CD4-positive, alpha-beta T cell treated with Interleukin-6 for 4 hours (primary cell): Measurements from ENCODE around the gene KCNJ15.
A peak's percentile ranks its signal among the peaks of the same experiment; 100 is the strongest.

Experiments
- DNase-seq: peaks from one replicate; pipeline ENCODE4 v3.0.0-alpha.2; 2020; ENCODE audit warnings: mixed read lengths

The KCNJ15 gene

GRCh38 chr21:38299671-38300070 is 42.9 kb downstream of the KCNJ15 start:
- no peak for DNase-seq

GRCh38 chr21:38300141-38300578 is 43.4 kb downstream of the KCNJ15 start:
- DNase-seq = peak; percentile 34

GRCh38 chr21:38301321-38302214 is 44.8 kb downstream of the KCNJ15 start:
- no peak for DNase-seq

DNA sequence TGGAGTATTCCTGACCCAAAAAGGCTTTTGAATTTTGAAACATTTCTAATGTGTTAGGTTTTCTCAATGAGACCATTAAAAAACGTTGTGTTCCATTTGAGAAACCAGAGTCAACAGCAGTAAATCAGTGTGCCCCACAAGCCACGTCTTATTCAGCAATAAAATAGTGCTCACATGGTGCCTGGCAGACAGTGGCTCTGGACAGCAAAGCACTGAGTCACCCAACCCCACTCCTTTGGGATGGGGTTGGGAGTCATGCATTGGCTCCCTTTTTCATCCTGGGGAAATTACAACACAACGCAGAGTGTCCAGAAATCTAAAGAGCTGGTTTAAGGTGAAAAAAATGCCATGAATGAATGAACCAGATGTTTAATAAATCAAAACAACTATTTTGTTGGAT is 46.5 kb downstream of the KCNJ15 start:
- no peak for DNase-seq

DNA sequence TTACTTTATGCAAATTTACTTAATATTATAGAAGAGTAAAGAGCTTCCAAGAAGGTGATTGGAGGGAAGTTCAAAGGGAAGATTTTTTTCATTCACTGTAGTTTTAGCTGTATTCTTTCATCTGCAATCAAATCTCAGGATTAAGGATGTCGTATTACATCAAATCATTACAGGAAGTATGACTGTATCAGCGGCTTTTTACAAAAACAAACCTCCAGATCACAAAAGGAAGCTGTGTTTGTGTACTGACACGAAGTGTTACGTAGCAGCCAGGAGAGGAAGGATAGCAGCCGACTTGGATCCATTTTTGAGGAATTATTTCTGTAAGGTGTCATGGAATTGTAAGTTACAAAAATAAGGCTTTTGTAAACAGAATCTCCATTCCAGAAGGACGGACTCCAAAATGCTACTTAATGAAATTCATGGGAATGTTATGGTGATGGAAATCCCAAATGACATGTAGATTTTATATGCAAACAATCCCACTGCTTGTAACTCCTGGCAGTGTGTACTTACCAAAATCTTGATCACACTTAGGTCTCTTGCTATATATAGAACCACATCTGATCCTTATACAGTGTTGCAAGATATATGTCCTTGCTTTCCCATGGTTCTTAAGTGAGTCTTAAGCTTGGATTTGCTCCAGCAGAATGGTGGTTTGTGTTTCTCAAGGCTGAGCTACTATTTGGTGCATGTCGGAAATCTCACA is 49.8 kb downstream of the KCNJ15 start:
- peak; percentile 24 for DNase-seq

DNA sequence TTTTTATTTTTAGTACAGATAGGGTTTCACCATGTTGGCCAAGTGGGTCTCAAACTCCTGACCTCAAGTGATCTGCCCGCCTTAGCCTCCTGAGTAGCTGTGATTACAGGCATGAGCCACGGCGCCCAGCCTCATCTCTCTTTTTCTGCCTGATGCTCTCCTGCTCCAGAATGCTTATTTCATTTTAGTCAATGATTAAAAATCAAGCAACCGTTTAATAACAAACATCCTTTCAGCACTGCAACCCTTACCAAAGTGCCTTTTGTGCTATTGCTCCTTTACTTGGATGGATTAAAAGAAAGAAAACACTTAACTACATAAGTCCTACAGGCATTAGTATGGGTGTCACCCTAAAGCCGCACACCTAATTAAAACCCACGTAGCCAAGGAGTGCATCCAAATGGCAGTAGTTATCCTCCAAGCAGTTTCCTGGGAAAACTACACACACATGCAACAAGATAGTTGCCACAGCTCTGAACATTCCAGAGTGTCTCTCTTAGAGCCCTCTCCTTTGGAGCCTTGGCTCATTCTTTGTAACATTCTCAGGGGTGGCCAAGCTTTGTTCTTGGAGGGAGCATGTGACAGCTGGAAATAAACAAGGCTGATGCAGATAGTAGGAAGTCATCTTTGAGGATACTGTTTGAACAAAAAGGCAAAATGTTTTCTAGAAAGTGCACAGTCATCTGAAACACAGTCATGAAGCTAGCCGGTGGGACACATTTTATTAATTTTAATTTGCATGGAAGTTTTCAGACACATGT is 51.2 kb downstream of the KCNJ15 start:
- DNase-seq = no peak

GRCh38 chr21:38308532-38309119 is 51.8 kb downstream of the KCNJ15 start:
- no peak for DNase-seq

DNA sequence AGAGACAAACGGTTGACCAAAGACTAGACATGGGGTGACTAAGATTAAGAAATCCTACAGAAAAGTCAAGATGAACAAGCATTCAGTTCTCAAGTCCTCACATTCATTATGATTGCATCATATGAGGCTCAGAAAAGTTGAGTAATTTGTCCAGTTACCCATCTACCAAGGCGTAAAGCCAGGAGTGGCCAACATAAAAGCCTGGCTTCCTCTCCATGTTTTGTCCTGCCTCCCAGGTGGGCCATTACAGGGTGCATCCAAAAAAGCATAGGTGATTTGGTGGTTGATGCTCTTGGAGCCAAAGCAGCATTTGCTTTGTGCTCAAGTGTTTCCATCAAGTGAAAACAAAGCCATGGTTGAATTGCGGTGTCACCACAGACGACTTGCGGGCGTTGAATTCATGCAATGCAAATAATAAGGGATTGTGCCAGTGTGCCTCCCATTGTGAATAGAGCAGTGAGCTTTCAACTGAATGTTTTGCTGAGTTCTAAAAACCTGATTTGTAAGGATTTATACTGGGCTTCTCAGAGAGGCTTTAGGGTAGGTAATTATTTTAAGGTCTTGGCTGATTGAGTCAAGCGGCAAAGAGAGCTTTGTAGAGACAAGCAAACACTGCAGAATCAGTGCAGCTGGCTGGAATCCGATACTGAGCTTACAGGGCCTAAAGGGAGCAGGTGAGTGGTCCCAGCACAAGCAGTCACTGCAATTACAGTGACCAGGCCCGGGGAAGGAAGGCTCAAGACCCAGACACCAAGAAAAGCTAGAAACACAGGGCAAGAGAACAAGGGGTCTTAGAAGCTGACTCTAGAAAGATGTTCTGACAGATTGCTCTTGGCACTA is 54.1 kb downstream of the KCNJ15 start:
- no peak for DNase-seq

- no peak for DNase-seq
These were observed 55.0 kb downstream of the KCNJ15 start for GRCh38 chr21:38311765-38312164.

GRCh38 chr21:38312822-38313221 is 56.0 kb downstream of the KCNJ15 start:
- no peak for DNase-seq

GRCh38 chr21:38314558-38314957 is 57.8 kb downstream of the KCNJ15 start:
- no peak for DNase-seq

- no peak for DNase-seq
These were observed 58.3 kb downstream of the KCNJ15 start for GRCh38 chr21:38315122-38315521.

GRCh38 chr21:38319781-38320180 is 63.0 kb downstream of the KCNJ15 start:
- DNase-seq = no peak

DNA sequence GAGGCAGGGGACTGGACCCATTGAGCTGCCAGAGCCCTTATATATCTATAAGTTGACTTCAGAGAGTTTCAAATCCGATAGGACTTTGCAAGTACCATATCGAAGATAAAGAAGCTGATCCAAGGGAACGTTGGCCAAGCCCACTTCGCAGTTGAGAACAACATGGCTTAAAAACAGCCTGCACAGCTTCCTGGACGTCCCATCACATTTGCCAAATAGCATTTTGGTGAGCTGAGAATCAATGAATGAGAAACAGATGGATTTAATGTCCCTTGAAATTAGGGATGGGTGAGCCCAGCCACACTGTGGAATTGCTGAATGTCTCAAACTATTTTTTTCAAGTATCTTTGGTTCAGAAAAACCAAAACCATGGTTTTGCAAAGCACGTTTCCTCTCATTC is 64.8 kb downstream of the KCNJ15 start:
- DNase-seq = no peak

GRCh38 chr21:38322311-38322950 is 65.6 kb downstream of the KCNJ15 start:
- DNase-seq = no peak

GRCh38 chr21:38323721-38324531 is 67.1 kb downstream of the KCNJ15 start:
- DNase-seq = peak; percentile 28

- DNase-seq = no peak
These were observed 68.4 kb downstream of the KCNJ15 start for GRCh38 chr21:38325216-38325615.

GRCh38 chr21:38325731-38326420 is 69.1 kb downstream of the KCNJ15 start:
- no peak for DNase-seq

- DNase-seq = no peak
These were observed 69.6 kb downstream of the KCNJ15 start for GRCh38 chr21:38326429-38326828.

- no peak for DNase-seq
These were observed 70.1 kb downstream of the KCNJ15 start for GRCh38 chr21:38326899-38327298.
